ENCODE data around the gene SLC16A6. TPM values are rescaled to one million over a fixed set of nuclear protein-coding genes. Genes with fewer than 3 reads are reported as not detected.
"Not testable (repeated sequence)": the region's sequence is repeated elsewhere in the genome, so short reads cannot be mapped to it uniquely, and the experiment has no call there.

The SLC16A6 gene
- polyA plus RNA-seq (ENCODE audit: insufficient read length): 0.86 TPM
- long read RNA-seq, donor 1: 0 reads
- long read RNA-seq, donor 2: 0 reads
- long read RNA-seq, donor 3: 0 reads
- long read RNA-seq, donor 4: 0 reads
- long read RNA-seq, donor 5: 0 reads
- long read RNA-seq, donor 6: 0 reads
- long read RNA-seq, donor 7: 0 reads
- long read RNA-seq, donor 8: 0 reads

- peak; percentile 79 for DNase-seq
Measured at GRCh38 chr17:68290955-68291835, at the start of gene SLC16A6, which contains the start of gene ARSG. Gene SLC16A6 (minus strand): TSS chr17:68291127. CDS start chr17:68278320, 12,807 bp downstream. Gene ARSG (plus strand): TSS chr17:68291495. CDS start chr17:68307494, 15,999 bp downstream.

GRCh38 chr17:68334393-68334792, 43.5 kb upstream of the SLC16A6 start:
- DNase-seq: no peak

GRCh38 chr17:68331932-68332331, 41.0 kb upstream of the SLC16A6 start:
- not testable (repeated sequence) for DNase-seq

GRCh38 chr17:68329331-68329730, 38.4 kb upstream of the SLC16A6 start:
- no peak for DNase-seq

GRCh38 chr17:68328676-68329075, 37.7 kb upstream of the SLC16A6 start:
- no peak for DNase-seq

GRCh38 chr17:68327823-68328557, 37.1 kb upstream of the SLC16A6 start:
- DNase-seq: no peak

- DNase-seq: no peak
Measured at GRCh38 chr17:68326681-68327080, 35.8 kb upstream of the SLC16A6 start.

GRCh38 chr17:68325961-68326360, 35.0 kb upstream of the SLC16A6 start:
- DNase-seq: no peak

GRCh38 chr17:68324654-68325336, 33.9 kb upstream of the SLC16A6 start:
- no peak for DNase-seq

- no peak for DNase-seq
Measured at GRCh38 chr17:68324114-68324513, 33.2 kb upstream of the SLC16A6 start.

GRCh38 chr17:68322630-68323029, 31.7 kb upstream of the SLC16A6 start:
- no peak for DNase-seq

- no peak for DNase-seq
Measured at GRCh38 chr17:68321556-68321954, 30.6 kb upstream of the SLC16A6 start.

- DNase-seq: no peak
Measured at GRCh38 chr17:68320943-68321555, 30.1 kb upstream of the SLC16A6 start.

- no peak for DNase-seq
Measured at GRCh38 chr17:68320311-68320865, 29.5 kb upstream of the SLC16A6 start.

GRCh38 chr17:68319410-68320162, 28.7 kb upstream of the SLC16A6 start:
- no peak for DNase-seq

- DNase-seq: no peak
Measured at GRCh38 chr17:68318103-68318991, 27.4 kb upstream of the SLC16A6 start.

GRCh38 chr17:68317458-68317857, 26.5 kb upstream of the SLC16A6 start:
- no peak for DNase-seq

- no peak for DNase-seq
Measured at GRCh38 chr17:68315930-68316329, 25.0 kb upstream of the SLC16A6 start.

GRCh38 chr17:68314916-68315535, 24.1 kb upstream of the SLC16A6 start:
- no peak for DNase-seq

Data from left kidney (tissue), 8 donors.